ENCODE measurements around the gene H6PD.

Gene H6PD, protein sequence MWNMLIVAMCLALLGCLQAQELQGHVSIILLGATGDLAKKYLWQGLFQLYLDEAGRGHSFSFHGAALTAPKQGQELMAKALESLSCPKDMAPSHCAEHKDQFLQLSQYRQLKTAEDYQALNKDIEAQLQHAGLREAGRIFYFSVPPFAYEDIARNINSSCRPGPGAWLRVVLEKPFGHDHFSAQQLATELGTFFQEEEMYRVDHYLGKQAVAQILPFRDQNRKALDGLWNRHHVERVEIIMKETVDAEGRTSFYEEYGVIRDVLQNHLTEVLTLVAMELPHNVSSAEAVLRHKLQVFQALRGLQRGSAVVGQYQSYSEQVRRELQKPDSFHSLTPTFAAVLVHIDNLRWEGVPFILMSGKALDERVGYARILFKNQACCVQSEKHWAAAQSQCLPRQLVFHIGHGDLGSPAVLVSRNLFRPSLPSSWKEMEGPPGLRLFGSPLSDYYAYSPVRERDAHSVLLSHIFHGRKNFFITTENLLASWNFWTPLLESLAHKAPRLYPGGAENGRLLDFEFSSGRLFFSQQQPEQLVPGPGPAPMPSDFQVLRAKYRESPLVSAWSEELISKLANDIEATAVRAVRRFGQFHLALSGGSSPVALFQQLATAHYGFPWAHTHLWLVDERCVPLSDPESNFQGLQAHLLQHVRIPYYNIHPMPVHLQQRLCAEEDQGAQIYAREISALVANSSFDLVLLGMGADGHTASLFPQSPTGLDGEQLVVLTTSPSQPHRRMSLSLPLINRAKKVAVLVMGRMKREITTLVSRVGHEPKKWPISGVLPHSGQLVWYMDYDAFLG

DNA sequence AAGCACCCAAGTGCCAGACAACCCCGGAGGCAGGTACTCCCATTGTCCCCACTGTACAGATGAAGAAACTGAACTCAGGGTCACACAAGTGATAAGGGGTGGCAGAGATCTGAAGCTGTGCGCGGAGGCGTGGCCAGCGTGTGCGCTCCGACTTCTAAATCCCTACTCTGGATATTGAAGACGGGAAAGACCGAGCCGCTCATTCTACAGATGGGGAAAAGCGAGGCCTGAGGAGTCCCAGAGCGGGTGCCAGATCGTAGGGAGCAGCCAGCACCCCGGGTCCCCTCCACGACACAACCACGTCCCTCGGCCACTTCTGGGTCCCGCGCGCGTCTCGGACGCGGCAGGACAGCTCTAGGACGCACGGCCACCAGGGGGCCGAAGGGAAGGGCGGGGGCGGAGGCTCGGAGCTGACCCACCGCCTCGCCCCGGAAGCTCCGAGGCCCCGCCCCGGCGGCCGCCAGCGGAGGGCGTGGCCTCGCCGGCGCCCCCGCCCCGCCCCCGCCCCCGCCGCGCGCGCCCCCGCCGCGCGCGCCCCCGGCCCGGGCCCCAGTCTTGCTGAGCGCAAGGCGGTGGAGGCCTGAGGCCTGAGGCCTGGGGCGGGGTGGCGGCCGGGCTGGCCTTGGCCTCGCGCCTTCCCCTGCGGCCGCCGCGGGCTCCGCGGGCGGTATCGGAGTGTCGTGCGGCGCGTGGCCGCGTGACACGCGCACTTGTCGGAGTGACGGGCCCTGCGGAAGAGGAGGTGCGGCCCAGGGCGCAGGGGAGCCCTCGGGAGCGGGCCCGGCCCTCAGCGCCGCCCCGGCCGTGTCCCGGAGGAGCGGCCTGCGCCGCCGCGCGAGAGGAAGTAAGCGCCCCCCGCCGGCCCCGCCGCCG, at the start of gene H6PD:
TSS of gene H6PD (plus strand) at position 552 of the 873 bp plus-strand sequence. CDS start 10,161 bp downstream, outside the sequence.
- peak; percentile 75 to 76 for DNase-seq

DNA sequence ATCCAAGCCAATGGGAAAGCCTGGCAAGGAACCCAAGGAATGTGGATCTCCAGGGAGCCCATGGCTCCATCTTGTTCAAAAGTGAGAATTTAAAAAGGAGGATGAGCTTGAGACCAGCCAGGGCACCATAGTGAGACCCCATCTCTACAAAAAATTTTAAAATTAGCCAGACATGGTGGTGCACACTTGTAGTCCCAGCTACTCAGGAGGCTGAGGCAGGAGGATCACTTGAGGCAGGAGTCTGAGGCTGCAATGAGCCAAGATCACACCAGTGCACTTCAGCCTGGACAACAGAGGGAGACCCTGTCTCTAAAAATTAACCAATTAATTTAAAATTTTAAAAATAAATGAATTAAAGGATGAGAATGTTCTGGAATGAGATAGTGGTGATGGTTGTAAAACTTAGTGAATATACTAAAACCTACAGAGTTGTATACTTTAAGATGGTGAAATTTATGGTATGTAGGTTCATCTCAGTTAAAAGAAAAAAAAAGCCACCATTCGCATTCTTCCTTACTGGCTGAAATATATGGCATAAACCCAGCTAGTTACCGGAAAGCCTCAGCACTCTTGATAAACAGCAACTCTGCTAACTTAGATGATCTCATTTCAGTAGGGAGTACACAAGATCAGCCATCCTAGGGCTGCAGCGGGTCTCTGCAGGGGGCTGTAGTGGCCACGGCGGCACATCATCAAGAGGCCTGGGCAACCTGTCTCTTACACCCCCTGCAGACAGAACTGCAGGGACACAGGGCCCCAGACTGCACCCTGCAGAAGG, 48.3 kb upstream of the H6PD start:
- no peak for DNase-seq

DNA sequence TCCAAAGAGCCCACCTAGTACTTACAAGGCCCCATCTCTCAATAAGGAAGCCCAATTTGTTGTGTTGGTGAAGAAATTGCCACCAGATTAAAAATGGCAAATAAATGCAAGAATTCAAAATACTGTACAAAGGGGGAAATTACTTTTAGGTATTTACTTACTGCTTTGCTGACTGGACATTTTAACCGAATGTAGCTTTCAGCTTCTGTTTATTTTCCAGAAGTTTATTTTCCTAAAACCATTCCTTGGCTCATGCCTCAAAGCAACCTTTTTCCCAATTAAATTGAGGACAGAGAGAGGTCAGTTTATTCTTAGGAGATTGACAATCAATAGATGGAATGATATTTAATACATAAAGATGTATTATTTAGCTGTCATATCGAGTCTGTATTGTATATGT, 47.6 kb upstream of the H6PD start:
- no peak for DNase-seq

DNA sequence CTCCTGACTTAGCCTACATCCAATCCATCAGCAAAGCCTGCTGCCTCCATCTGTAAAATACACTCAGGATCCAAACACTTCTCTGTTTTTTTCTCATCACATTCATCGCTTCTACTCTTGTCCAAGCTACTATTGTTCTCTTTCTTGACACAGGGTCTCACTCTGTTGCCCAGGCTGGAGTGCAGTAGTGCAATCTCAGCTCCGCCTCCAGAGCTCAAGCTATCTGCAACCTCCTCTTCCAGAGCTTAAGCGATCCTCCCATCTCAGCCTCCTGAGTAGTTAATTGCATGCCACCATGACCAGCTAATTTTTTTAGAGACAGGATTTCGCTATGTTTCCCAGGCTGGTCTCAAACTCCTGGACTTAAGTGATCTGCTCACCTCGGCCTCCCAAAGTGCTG, 44.3 kb upstream of the H6PD start:
- DNase-seq, result no peak

DNA sequence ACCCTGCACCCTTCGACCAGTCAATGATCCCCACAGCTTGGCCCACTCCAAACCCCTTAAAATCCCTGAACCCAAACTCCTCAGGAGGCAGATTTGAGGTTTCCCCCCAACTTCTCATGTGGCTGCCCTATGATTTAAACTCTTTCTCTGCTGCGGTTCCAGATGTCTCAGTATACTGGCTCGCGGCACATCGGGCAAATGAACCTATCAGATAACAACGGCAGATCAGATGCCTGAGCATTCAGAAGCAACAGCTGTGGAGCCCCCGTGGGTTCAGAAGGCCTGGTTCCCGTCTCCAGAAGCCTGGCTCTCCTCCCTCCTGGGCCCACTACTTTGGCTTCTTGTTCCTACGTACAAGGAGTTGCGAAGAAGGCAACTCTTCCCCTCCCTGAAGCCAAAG, 43.3 kb upstream of the H6PD start:
- no peak for DNase-seq

DNA sequence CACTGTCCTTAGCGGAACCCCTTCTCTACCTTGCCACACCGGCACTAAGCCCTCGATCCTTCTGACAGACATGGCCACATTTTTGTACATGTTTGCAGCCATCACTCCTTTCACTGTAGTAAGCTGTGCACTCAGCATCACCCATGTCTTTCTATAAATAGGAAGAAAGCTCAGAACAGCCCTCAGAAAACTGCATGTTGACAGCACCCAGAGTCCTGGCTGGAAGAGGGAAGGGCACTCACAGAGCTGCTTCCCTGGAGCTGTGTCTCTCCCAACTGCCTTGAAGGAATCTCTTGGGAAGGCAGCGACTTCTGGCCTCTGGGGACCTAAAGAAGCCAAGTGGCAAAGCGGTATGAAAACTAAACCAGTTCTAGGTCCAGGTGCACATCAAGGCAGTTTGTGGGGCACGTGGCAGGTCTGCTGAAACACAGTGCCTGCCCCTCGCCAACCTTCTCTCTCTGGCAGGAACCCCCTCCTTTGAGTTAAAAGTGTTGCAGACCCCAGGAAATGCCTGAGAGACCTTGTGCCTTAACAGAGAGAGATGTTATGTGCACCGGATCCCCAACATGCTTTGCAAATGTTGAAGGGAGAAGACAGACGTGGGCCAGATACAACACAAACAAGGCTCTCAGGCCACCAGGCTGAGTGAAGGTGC, 41.9 kb upstream of the H6PD start:
- no peak for DNase-seq

DNA sequence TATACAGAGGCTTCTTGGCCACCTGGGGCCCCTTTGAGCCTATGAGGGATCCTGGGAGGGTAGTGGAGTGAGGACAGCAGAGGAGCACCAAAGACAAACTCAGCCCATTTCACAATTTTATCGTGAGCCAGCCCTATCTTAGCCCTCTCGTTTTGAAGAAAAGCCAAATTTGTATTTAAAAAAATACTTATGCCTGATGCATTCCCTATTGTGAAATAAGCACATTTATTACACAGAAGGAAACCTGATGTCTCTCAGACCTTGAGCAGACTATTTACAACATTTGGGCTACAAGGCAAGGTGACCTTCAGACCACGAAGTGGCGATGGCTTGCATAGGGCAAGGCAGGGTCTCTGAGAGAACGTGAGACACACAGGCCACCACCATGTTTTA, 41.3 kb upstream of the H6PD start:
- no peak for DNase-seq

DNA sequence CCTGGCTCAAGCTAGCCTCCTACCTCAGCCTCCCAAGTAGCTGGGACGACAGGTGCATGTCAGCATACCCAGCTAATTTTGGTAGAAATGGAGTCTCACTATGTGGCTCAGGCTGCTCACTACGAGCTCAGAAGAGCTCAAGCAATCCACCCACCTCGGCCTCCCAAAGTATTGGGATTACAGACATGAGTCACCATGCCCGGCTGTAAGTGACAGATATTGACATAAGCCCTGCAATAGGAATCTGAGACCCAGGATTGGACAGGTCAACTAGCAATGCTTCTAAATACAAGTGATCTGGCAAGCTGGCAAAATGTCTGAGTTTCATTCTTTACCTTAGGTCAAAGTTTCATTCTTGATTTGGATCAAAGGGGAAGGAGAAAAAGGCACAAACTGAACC, 40.5 kb upstream of the H6PD start:
- DNase-seq, result no peak

DNA sequence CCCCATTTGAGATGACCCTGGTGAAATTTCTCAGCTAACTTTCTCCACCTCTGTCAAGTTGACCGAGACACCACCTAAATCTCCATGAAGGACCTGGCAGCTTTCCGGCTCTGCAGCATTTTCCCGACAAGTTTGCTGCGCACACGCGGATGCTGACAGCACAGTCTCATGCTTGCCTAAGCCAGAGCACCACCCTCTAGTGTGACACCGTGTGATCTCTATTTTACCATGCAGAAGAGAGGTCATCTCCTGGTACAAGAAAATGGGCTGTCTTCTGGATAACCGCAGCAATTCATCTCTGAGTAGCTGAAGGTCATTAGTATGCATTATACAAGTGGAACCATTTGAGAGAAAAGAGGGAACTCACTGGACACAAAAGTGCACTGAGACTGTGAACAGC, 38.9 kb upstream of the H6PD start:
- no peak for DNase-seq

DNA sequence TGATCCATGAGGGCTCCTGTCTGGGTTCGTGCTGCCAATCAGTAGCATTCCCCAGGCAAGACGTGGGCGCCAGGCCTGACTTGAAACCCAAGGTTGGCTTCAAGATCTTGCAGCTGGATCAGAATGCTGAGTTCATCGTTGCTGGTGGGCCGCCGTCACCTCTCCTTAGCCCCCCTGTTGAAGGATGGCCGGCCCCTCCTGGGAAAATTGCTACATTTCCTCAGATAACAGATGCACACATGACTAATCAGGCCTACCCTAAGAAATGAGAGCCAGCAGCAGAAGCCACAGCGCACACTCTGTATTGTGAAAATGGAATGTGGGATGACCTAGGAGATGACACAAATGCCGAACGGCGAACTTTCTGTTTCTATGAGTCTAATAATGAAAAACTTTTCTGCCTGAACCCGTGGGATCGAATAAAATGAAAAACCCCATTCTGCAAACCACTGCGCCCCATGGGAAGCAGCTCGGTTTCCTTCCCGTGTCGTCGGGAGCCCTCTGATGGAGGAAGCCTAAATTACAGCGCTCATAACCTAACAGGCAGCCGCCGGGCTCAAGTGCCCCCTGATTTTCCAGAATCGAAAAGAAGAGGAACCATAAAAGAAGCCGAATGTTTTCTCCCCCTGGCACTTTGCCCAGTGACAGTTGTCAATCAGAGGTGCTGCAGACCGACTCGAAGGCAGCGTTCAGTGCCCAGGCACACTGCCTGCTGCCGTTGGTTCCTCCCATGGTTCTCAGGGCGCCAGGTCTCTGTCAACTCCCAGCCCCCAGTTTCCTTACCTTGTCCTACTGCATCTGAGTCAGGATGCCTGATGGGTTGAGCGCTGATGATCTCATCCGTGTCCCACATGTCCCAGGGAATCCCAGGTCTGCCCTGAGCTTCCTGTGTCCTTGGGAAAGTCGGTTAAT, 38.2 kb upstream of the H6PD start:
- DNase-seq, result peak; percentile 73 to 75

DNA sequence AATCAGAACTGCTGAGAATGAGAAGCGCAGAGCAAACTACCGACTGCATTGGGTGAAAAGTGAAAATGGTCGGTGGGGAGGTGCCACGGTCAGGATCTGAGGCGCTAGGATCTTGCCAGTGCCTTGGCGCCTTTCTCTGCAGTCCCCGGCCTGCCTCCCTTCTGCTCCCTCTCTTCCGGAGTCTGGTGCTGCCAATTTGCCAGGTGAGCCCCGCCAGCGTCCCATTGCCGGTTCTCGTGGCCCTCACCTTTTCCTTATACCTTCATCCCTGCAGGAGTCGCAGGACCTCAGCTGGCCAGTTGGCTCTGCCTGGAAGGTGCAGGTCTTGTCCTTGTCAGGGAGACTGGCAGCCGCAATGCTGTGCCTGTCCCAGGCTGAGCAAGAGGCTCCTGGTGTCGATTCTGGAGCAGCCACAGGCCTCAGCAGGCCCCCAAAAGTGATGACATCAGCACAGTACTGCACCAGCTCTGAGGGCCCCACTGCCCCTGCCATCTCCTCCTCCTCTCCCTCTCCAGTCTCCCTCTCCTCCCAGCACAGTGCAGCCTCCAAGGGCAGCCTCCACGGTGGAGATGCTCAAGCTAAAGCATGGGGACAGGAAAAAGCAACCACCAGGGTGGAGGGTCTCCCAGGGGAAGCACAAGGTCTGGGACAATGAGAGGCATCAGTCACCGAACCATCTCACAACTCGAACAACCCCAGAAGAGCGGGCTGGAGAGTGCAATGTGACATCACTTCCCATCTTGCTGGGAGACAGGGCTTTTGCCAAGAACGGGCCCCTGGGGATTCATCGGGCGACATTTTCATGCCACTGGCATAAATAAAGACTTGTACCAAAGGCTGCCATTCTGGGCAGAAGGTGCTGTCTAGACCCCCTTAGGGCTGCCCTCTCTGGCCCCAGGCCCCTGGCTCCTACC, 37.1 kb upstream of the H6PD start:
- no peak for DNase-seq

DNA sequence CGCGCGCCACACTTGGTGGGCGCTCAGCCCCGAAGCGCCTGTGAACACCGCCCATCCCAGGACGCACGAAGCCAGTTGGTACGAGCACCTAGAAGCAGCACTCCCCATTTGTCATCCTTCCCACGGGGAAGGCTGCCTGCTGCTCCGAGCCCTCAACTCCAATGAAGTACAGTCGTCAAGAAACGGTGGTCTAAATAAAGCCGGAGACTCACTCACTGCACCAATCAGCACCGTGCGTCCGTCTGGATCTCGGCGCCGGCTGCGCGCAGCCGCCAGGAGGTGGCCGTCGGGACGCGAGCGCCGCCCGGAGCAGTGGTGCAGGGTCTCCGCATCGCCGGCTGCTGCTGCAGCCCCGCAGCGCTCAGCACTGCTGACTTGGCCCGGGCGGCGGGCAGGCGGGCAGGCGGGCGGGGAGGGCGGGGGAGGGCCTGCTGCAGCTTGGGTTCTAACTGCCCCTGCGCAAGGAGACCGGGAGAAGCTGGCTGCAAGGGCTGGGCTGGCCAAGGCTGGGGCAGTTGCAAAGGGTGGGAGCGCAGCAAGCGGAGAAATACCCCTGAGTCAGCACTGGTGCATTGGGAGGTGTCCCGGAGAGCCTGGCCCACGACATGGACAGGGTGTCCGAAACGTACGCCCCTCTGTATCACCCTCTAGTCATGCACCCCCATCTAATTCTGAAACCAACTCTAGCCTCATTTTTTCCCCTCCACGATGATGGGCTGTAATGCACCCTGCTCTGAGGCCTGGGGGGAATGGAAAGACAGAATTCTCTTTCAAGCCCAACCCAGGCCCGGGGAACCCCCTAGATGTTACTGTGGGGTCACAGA, 35.8 kb upstream of the H6PD start:
- DNase-seq, result no peak

DNA sequence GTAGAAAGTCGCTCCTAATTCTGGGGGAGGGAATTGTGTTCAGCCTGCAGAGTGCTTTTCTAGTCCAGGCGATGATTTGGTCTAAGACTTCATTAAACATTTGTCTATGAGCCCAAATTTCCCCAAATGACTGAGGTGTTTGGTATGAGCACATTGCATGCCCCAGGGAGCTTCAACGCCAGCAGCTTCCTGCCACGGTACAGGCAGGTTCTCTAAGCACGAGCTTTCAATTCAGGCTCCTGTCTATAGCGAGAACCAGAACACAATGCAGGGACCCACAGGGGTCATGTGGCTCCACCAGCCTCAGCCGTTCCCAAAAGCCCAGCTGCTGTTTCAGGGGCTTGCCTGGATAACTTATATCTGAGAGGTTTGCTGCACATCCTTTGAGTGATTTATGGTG, 34.1 kb upstream of the H6PD start:
- no peak for DNase-seq

DNA sequence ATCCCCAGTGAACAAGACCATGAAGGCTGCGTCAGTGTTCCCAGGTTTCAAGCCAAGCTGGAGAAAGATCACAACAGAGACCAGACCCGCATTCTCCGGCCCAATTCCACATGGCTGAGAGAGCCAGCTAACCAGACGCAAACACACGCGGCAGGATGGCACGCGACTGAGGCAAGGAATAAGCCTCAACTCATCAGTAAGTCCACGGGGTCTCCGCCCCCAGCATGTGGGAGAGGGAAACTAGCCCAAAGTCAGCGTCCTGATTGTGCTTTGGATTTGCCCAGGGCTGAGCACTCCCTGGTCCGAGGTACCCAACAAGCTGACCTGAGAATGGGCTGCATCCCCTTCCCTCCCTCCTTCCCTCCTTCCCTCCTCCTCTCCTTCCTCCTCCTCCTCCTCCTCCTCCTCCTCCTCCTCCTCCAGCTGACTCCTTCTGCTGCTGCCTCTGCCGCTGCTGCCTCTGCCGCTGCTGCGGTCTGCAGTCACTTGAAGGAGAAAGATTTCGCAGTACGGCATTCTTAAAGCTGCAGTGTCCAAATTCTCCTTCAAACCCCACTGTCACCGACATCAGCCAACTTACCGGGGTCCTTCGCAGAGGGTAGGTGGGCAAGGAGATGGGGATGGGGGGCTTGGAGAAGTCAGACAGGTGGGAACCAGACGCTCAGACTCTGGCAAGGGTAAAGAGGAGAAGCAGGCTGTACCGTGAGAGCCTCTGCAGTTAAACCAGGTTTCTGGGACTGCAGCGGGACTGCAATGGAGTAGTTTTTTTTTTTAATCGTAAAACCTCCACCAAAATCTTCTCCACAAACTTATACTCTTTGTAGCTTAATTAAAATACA, 33.0 kb upstream of the H6PD start:
- DNase-seq, result no peak

DNA sequence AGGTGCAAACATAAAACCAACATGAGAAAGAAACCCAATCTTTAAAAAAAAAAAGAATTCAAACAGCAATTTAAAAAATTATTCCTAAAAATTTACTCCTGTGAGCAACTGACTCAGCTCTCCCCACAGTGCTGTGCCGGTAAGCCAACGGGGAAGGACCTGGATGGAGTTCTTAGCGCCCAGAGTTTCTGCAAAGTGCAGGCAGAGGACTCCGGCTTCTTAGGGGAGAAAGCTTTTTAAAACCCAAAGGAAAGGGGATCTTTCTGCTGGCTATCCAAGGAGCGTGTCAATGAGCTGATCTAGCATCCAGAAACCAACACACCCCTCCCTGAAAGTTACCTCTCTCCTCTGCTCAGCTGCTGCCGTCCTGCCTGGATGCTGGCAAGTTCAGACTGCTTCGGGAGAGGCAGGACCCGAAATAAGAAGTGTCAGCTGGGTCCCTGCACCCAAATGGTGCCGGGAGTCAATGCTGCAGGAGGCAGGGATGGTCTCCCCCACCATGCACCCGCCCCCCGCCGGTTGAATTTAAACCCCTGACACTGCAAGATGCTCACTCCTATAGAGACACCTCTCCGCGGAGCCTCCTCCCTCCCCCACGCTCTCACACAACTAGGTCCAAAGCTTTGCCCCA, 32.2 kb upstream of the H6PD start:
- DNase-seq, result no peak

DNA sequence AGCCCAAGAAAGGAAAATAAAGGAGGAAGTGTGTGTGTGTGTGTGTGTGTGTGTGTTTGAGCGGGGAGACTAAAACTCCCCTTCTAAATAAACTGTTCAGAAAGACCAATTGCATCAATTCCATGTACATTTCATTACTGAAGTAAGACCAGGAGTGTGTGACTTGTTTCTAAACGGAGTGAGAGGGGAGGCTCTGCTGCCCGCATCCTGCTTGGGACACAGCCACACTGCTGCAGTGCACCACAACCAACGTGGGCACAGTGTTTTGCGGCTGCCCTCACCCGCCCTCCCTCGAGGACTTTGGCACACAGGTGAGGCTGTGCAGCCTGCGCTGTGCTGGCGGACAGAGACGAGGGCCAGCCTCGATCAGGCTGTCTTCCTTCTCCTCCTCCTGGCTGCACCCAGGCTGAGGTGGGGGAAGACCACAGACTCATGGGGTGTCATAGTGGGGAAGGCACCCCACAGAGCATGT, 31.0 kb upstream of the H6PD start:
- no peak for DNase-seq

DNA sequence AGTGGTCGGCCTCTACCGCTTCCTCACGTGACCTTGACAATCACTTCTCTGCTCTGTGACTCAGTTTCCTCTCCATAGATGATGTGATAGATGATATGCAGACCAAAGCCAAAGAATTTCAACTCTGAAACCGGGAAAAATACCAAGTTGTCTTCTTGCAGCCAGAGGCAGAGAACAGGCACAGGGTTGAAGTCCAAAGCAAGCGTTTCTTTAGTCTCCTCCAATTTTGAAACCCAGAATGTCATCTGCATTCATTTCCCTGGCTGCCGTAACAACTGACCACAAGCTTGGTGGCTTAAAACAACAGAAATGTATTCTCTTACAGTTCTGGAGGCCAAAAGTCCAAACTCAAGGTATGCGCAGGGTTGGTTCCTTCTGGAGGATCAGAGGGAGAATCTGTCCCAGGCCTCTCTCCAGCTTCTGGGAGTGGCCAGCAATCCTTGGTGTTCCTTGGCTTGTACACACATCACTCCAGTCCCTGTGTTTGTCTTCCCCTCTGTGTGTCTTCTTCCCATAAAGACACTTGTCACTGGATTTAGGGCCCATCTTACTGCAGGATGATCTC, 30.3 kb upstream of the H6PD start:
- DNase-seq, result no peak

Data from stimulated activated CD4-positive, alpha-beta T cell treated with anti-CD3 and anti-CD28 coated beads, Interleukin-2, amount 100 ng/mL, for 24 hours (primary cell).